ENCODE results near the gene ITPR1.

DNA sequence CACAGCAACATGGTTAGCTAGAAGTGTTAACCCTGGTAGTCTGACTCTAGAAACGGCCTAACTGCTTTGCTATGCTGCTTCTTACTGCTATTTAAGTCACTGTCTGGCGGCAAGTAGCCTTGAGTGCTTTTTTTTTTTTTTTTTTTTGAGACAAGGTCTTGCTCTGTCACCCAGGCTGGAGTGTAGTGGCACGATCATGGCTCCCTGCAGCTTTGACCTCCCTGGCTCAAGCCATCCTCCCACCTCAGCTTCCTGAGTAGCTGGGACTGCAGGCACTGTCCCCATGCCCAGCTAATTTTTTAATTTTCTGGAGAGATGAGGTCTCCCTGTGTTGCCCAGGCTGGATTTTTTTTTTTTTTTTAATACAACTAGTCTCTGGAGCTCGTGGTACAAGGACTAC is 93.2 kb downstream of the ITPR1 start:
- TF ChIP-seq, protein P1, sequence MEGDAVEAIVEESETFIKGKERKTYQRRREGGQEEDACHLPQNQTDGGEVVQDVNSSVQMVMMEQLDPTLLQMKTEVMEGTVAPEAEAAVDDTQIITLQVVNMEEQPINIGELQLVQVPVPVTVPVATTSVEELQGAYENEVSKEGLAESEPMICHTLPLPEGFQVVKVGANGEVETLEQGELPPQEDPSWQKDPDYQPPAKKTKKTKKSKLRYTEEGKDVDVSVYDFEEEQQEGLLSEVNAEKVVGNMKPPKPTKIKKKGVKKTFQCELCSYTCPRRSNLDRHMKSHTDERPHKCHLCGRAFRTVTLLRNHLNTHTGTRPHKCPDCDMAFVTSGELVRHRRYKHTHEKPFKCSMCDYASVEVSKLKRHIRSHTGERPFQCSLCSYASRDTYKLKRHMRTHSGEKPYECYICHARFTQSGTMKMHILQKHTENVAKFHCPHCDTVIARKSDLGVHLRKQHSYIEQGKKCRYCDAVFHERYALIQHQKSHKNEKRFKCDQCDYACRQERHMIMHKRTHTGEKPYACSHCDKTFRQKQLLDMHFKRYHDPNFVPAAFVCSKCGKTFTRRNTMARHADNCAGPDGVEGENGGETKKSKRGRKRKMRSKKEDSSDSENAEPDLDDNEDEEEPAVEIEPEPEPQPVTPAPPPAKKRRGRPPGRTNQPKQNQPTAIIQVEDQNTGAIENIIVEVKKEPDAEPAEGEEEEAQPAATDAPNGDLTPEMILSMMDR (conservative IDR thresholded peaks at IDR 0.05; ENCODE audit: low read length): no peak
- no peak for TF ChIP-seq EZH2phosphoT487 (IDR thresholded peaks at IDR 0.05; ENCODE audit: borderline replicate concordance)

All from Loucy (cell line).